ENCODE data around the gene TMEM150B.

TMEM150B gene

GRCh38 chr19:55305491-55305890 lies 19.6 kb downstream of the TMEM150B start:
- DNase-seq = peak; percentile 21

- DNase-seq = no peak
Observed at GRCh38 chr19:55304980-55305379, 20.2 kb downstream of the TMEM150B start.

DNA sequence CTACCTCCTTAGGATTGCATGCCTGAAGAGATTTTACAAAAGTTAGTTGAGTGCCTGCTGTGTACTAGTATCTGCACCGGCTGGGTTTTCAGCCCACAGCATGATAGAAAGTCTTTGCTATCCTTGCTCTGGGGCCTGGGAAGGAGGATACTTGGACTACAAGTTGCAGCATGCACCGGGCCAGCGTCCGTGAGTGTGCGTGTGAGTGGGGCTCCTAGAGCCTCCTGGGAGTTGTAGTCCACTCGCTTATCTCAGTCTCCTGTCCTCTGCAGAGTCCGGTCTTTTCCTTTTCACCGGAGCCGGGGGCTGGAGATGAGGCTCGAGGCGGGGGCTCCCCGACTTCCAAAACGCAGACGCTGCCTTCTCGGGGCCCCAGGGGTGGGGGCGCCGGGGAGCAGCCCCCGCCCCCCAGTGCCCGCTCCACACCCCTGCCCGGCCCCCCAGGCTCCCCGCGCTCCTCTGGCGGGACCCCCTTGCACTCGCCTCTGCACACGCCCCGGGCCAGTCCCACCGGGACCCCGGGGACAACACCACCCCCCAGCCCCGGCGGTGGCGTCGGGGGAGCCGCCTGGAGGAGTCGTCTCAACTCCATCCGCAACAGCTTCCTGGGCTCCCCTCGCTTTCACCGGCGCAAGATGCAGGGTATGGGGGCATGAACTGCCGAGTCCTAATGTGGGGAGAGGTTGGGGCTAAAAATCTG lies 20.7 kb downstream of the TMEM150B start:
- peak; percentile 36 for DNase-seq

GRCh38 chr19:55303477-55303876 lies 21.7 kb downstream of the TMEM150B start:
- no peak for DNase-seq

GRCh38 chr19:55302318-55302703 lies 22.8 kb downstream of the TMEM150B start:
- no peak for DNase-seq

GRCh38 chr19:55301459-55302317 lies 23.5 kb downstream of the TMEM150B start:
- peak; percentile 64 for DNase-seq

GRCh38 chr19:55300886-55301458 lies 24.2 kb downstream of the TMEM150B start:
- no peak for DNase-seq

GRCh38 chr19:55299991-55300390 lies 25.1 kb downstream of the TMEM150B start:
- no peak for DNase-seq

DNA sequence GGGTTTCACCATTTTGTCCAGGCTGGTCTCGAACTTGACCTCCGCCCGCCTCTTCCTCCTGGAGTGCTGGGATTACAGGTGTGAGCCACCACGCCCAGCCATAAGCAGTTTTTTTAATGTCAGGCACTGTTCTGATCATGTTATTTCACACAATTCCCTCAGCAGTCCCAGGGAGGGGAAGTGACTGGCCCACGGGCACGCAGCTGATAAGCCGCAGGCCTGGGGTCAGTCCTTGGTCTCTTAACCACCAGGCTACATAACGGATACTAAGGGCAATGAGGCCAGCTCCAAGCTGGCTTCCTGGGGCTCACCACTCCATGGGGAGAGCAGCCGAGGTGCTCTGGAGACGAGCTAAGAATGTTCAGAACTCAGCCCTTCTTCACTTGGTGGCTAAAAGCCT lies 27.9 kb downstream of the TMEM150B start:
- no peak for DNase-seq

DNA sequence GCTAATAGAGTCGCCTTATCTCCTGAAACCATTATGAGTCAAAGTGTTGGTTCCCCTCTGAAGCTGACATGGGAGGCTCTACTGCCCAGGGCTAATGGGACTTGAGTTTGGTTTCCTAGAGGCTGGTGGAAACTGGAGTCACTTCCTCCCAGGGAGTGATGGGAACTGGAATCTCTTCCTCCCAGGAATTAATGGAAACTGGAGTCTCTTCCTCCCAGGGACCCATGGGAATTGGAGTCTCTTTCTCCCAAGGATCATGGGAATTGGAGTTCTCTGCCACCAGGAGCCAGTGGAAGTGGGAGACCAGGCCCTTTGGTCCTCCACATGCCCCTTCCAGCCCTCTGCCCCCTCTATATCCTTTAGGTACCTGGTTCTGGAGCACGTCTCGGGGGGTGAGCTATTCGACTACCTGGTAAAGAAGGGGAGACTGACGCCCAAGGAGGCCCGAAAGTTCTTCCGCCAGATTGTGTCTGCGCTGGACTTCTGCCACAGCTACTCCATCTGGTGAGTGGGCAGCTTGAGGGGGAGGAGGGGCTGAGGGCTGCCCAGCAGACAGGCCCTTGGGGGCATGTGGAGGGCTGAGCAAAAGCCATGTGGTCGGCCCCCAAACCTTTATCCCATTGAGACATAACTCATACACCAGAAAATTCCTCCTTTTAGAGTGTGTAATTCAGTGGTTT lies 35.9 kb downstream of the TMEM150B start:
- DNase-seq = peak; percentile 30

- no peak for DNase-seq
Observed at GRCh38 chr19:55287361-55288079, 37.6 kb downstream of the TMEM150B start.

DNA sequence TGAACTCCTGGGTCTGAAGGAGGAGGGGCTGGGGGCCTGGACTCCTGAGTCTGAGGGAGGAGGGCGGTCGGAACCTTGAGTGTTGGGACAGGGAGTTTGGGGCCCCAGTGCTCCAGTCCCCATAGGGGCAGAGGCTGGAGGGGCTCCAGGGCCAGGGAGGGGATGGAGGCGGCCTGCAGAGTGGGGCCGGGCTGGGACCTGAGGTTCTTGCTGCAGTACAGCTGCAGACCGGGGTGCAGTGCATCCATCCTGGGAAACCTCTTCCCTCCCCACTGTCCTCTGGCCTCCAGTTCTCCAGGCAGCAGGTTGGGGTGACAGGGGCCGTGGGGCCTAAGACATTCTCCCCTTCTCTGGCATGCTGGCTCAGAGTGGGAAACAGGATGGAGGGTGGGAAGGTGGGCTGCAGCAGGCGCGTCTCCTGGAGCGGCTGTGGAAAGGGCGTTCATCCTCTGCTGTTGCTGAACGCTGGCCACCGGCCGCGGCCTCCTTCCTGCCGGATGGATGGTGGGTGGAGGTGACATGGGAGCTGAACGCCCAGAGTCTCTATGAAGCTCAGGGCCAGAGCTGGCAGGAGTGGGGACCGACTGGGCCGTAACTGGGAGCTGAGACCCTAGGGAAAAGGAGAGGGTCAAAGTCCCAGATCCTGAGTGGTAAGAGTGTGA lies 39.8 kb downstream of the TMEM150B start:
- DNase-seq = no peak

- no peak for DNase-seq
Observed at GRCh38 chr19:55284405-55285058, 40.6 kb downstream of the TMEM150B start.

- DNase-seq = peak; percentile 84
Observed at GRCh38 chr19:55283548-55284377, 41.4 kb downstream of the TMEM150B start, which contains the start of gene BRSK1. BRSK1 (plus strand) TSS chr19:55283997; CDS start chr19:55284443, 446 bp downstream.

GRCh38 chr19:55279770-55280643 lies 45.1 kb downstream of the TMEM150B start, which contains the start of gene HSPBP1:
HSPBP1 (minus strand) TSS chr19:55280110; CDS start chr19:55279608, 502 bp downstream.
- peak; percentile 93 for DNase-seq

GRCh38 chr19:55279340-55279739 lies 45.8 kb downstream of the TMEM150B start:
- DNase-seq = no peak

GRCh38 chr19:55278391-55279135 lies 46.6 kb downstream of the TMEM150B start:
- no peak for DNase-seq

GRCh38 chr19:55277494-55277893 lies 47.6 kb downstream of the TMEM150B start:
- DNase-seq = no peak
